HG02642 (cell line): ENCODE results near the gene STT3B.

ENCODE experiments used
- ATAC-seq: cut with Tn5 transposase; IDR thresholded peaks from one replicate; pipeline ENCODE4 v1.9.1; 2021; ENCODE audit warnings: mild to moderate bottlenecking; ENCODE audit not compliant: unreplicated experiment, poor library complexity

The STT3B gene

GRCh38 chr3:31635545-31635944, 102.8 kb downstream of the STT3B start:
- ATAC-seq = no peak

GRCh38 chr3:31636049-31636448, 103.3 kb downstream of the STT3B start:
- ATAC-seq = no peak

- ATAC-seq = no peak
These were observed 104.1 kb downstream of the STT3B start for GRCh38 chr3:31636694-31637442.

GRCh38 chr3:31639828-31640227, 107.1 kb downstream of the STT3B start:
- ATAC-seq = no peak

GRCh38 chr3:31645256-31645655, 112.5 kb downstream of the STT3B start:
- ATAC-seq = no peak

- no peak for ATAC-seq
These were observed 115.7 kb downstream of the STT3B start for GRCh38 chr3:31648286-31648968.

- no peak for ATAC-seq
These were observed 119.6 kb downstream of the STT3B start for GRCh38 chr3:31652296-31652695.

GRCh38 chr3:31653464-31653863, 120.7 kb downstream of the STT3B start:
- ATAC-seq = no peak

- no peak for ATAC-seq
These were observed 122.3 kb downstream of the STT3B start for GRCh38 chr3:31654998-31655397.

- no peak for ATAC-seq
These were observed 126.5 kb downstream of the STT3B start for GRCh38 chr3:31659246-31659645.

GRCh38 chr3:31661286-31661685, 128.6 kb downstream of the STT3B start:
- no peak for ATAC-seq

GRCh38 chr3:31661993-31662670, 129.4 kb downstream of the STT3B start:
- no peak for ATAC-seq

- no peak for ATAC-seq
These were observed 131.3 kb downstream of the STT3B start for GRCh38 chr3:31664031-31664430.

GRCh38 chr3:31667582-31667981, 134.9 kb downstream of the STT3B start:
- no peak for ATAC-seq

- no peak for ATAC-seq
These were observed 135.5 kb downstream of the STT3B start for GRCh38 chr3:31668242-31668641.

GRCh38 chr3:31670136-31670535, 137.4 kb downstream of the STT3B start:
- no peak for ATAC-seq

GRCh38 chr3:31670722-31671121, 138.0 kb downstream of the STT3B start:
- no peak for ATAC-seq

- no peak for ATAC-seq
These were observed 138.7 kb downstream of the STT3B start for GRCh38 chr3:31671451-31671850.

GRCh38 chr3:31671976-31672375, 139.3 kb downstream of the STT3B start:
- no peak for ATAC-seq

GRCh38 chr3:31673950-31674349, 141.2 kb downstream of the STT3B start:
- ATAC-seq = no peak

GRCh38 chr3:31676556-31676955, 143.8 kb downstream of the STT3B start:
- no peak for ATAC-seq
